PFSK-1 (cell line): ENCODE results near the gene PEX5. TPM values are rescaled to one million over a fixed set of nuclear protein-coding genes. Genes with fewer than 3 reads are reported as not detected.

ENCODE experiments used
- FOXP2 ChIP-seq: optimal IDR thresholded peaks from 2 replicates; pipeline ENCODE3; 2011; ENCODE audit warnings: borderline replicate concordance, control low read depth, inconsistent platforms; ENCODE audit not compliant: insufficient read depth; ENCODE audit errors: extremely low read length, extremely low read depth
- POLR2AphosphoS5 ChIP-seq: IDR thresholded peaks from 2 replicates; pipeline ENCODE4 v1.6.1; 2012; ENCODE audit warnings: low read depth, mild to moderate bottlenecking, control low read depth, low read length, moderate library complexity
- REST ChIP-seq, 2 experiments: IDR thresholded peaks; 2 replicates each; pipeline versions ENCODE4 v1.6.1 to v1.8.0; 2011 to 2012; ENCODE audit warnings: low read depth in 2 of 2, low read length in 2 of 2, control low read depth in 1 of 2, inconsistent platforms in 1 of 2, mild to moderate bottlenecking in 1 of 2, moderate library complexity in 1 of 2; ENCODE audit not compliant: insufficient read depth in 1 of 2
- SIN3A ChIP-seq: IDR thresholded peaks from 2 replicates; pipeline ENCODE4 v1.6.1; 2012; ENCODE audit warnings: mild to moderate bottlenecking, low read length, moderate library complexity, borderline replicate concordance; ENCODE audit not compliant: insufficient read depth
- TAF1 ChIP-seq: IDR thresholded peaks from 2 replicates; pipeline ENCODE4 v1.6.1; 2012; ENCODE audit warnings: low read length, control low read depth, borderline replicate concordance; ENCODE audit not compliant: insufficient read depth
- polyA plus RNA-seq: library from polyadenylated mRNA; unstranded; fragments of >200 nt; gene quantifications from one replicate; pipeline ENCODE4 v1.2.1, GENCODE V29; 2012; ENCODE audit warnings: low read depth, missing spikeins; ENCODE audit not compliant: insufficient read length

PEX5 gene
- 27.4 TPM for polyA plus RNA-seq

- TF ChIP-seq REST (IDR thresholded peaks at IDR 0.05; ENCODE audit: insufficient read depth in 1 of 2, low read depth in 2 of 2, low read length in 2 of 2): 0 out of 4 replicates have a peak, but pooled peaks of 1 of the 2 experiments have one; percentile 34
- TF ChIP-seq SIN3A: no peak
Observed at GRCh38 chr12:7189398-7190267, at the start of gene PEX5. PEX5 (plus strand) TSS chr12:7189686; CDS start chr12:7190378, 692 bp downstream.

GRCh38 chr12:7141351-7142005 is 48.0 kb upstream of the PEX5 start:
- TF ChIP-seq TAF1: no peak
- TF ChIP-seq REST (IDR thresholded peaks at IDR 0.05; ENCODE audit: insufficient read depth in 1 of 2, low read depth in 2 of 2, low read length in 2 of 2): no peak
- no peak for TF ChIP-seq SIN3A
- no peak for TF ChIP-seq FOXP2
- TF ChIP-seq POLR2AphosphoS5: no peak

GRCh38 chr12:7142056-7142644 is 47.3 kb upstream of the PEX5 start:
- TF ChIP-seq REST (IDR thresholded peaks at IDR 0.05; ENCODE audit: insufficient read depth in 1 of 2, low read depth in 2 of 2, low read length in 2 of 2) (no peak), POLR2AphosphoS5 (no peak), FOXP2 (no peak), TAF1 (no peak), SIN3A (no peak)

GRCh38 chr12:7142809-7143465 is 46.5 kb upstream of the PEX5 start:
- no peak for TF ChIP-seq REST (IDR thresholded peaks at IDR 0.05; ENCODE audit: insufficient read depth in 1 of 2, low read depth in 2 of 2, low read length in 2 of 2)
- TF ChIP-seq SIN3A: no peak
- no peak for TF ChIP-seq FOXP2
- TF ChIP-seq TAF1: no peak
- TF ChIP-seq POLR2AphosphoS5: no peak
